A673 (cell line): ENCODE measurements around the gene ABCA7. TPM values are rescaled to one million over a fixed set of nuclear protein-coding genes. Genes with fewer than 3 reads are reported as not detected.

Experiments
- BruUV-seq: library from RNA; stranded (reverse); fragments of 400-500 nt; replicated peaks from 2 replicates; lab custom pipeline; 2021; lab: Mats Ljungman, UMichigan
- CTCF ChIA-PET: fragments of 300-600 bp; sonication (Branson Sonifier 250); formaldehyde crosslinking; loops from one replicate; lab custom pipeline; 2022; ENCODE audit warnings: antibody characterized with exemption; lab: Charles Lee
- POLR2A ChIA-PET: fragments of 300-600 bp; sonication (Branson Sonifier 250); formaldehyde crosslinking; loops from one replicate; lab custom pipeline; 2022; ENCODE audit warnings: antibody characterized with exemption; ENCODE audit not compliant: low non-redundant PET; lab: Charles Lee
- DNase-seq: peaks from one replicate; pipeline ENCODE4 v3.0.0-alpha.2; 2015; ENCODE audit warnings: low spot score
- H3K27ac ChIP-seq: fragments of 200-600 bp; sonication (generic); 2 replicates; pipeline ENCODE4 v1.5.1; 2016; ENCODE audit warnings: mixed run types, low read depth, mild to moderate bottlenecking, mixed read lengths, antibody characterized with exemption, low read length; ENCODE audit not compliant: poor library complexity, severe bottlenecking
- H3K27me3 ChIP-seq: fragments of 200-600 bp; sonication (generic); replicated peaks from 2 replicates; pipeline ENCODE4 v1.6.1; 2017; ENCODE audit warnings: mixed run types, low read depth, mild to moderate bottlenecking, mixed read lengths, antibody characterized with exemption, low read length; ENCODE audit not compliant: insufficient read depth, poor library complexity
- H3K36me3 ChIP-seq: fragments of 200-600 bp; sonication (generic); 2 replicates; pipeline ENCODE4 v1.6.1; 2016; ENCODE audit warnings: mixed run types, mild to moderate bottlenecking, mixed read lengths, antibody characterized with exemption, low read length; ENCODE audit not compliant: insufficient read depth, poor library complexity, severe bottlenecking
- H3K4me1 ChIP-seq: fragments of 200-600 bp; sonication (generic); 2 replicates; pipeline ENCODE4 v1.6.1; 2017; ENCODE audit warnings: mixed run types, mild to moderate bottlenecking, mixed read lengths, antibody characterized with exemption, low read length; ENCODE audit not compliant: insufficient read depth, poor library complexity, severe bottlenecking
- H3K4me3 ChIP-seq: fragments of 200-600 bp; sonication (generic); 2 replicates; pipeline ENCODE4 v1.5.1; 2016; ENCODE audit warnings: low read depth, mixed run types, mild to moderate bottlenecking, mixed read lengths, low read length; ENCODE audit not compliant: poor library complexity, severe bottlenecking
- H3K9me3 ChIP-seq: fragments of 200-600 bp; sonication (generic); 2 replicates; pipeline ENCODE4 v1.6.1; 2016; ENCODE audit warnings: mixed run types, low read depth, mild to moderate bottlenecking, mixed read lengths, antibody characterized with exemption, low read length; ENCODE audit not compliant: poor library complexity, severe bottlenecking
- EZH2 ChIP-seq: fragments of 200-600 bp; sonication (generic); IDR thresholded peaks from 2 replicates; pipeline ENCODE4 v1.6.1; 2017; ENCODE audit warnings: borderline replicate concordance, low read depth, mild to moderate bottlenecking, mixed read lengths, antibody characterized with exemption, low read length; ENCODE audit not compliant: poor library complexity, severe bottlenecking
- intact Hi-C: fragments of 100-400 bp; cut with micrococcal nuclease; formaldehyde crosslinking; loops from one replicate; pipeline ENCODE4 v1.10.0; 2022; ENCODE audit not compliant: unreplicated experiment
- total RNA-seq: library from RNA; stranded (reverse); gene quantifications from 2 replicates; pipeline ENCODE4 v1.2.3, GENCODE V29; 2021
- TF ChIP-seq, protein P1 (sequence below): fragments of 300-800, 200-600 bp; sonication (generic); conservative IDR thresholded peaks from 2 replicates; pipeline ENCODE4 v1.5.1; 2017; ENCODE audit warnings: low read depth, mild to moderate bottlenecking, antibody characterized with exemption, low read length, moderate library complexity, mixed read lengths

Gene ABCA7
- total RNA-seq, 1 experiment from 2014 or later = 12.0 TPM

- DNase-seq = no peak
- intact Hi-C loops = loop anchor here (10.0 kb wide), 1 partner anchor 84 kb away; the partner anchor contains the start of genes CNN2, RNU6-2 and TMEM259
- Histone ChIP-seq H3K36me3 (peaks cover 29% of the 10 kb centered on the region), H3K4me1 (peaks cover 22% of the 10 kb centered on the region), H3K9me3 (no peaks in the 10 kb centered on the region), H3K27me3 (no peaks in the 10 kb centered on the region), H3K4me3 (no peak overlapping the region), H3K27ac (no peak overlapping the region)
- ChIA-PET POLR2A (interaction anchor here (0.7 kb wide), 1 partner anchor 15 kb away, joined by 4 read pairs; no protein-coding TSS in a partner anchor), CTCF (no interaction called here)
- TF ChIP-seq EZH2 = no peak
- no TSS peak for BruUV-seq
Observed at GRCh38 chr19:1108291-1109031, 68.6 kb downstream of the ABCA7 start.

DNA sequence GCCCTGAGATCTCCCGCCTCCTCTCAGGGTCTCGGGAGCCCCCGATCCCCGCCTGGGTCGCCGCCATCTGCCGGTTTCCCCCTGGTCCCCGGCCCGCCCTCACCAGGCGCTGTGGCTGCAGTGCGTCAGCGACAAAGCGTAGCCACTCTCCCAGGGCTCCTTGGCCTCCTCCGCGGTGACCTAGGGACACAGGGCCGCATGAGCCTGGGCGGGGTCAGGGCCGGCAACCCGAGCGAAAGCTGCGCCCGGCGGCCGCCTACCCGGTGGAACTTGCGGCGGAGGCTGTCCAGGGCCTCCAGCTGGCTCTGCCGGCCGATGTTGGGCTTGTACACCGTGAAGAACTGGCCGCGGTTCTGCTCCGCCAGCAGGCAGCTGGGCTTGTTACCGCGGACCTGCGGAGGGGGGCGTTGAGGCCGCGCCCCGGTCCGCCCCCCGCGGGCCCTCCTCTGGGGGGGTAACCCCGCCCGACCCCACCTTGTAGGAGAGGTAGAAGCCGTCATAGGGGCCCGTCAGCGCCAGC lies 69.2 kb downstream of the ABCA7 start:
- Histone ChIP-seq H3K9me3 (no peaks in the 10 kb centered on the region), H3K36me3 (peaks cover 32% of the 10 kb centered on the region), H3K27ac (no peak overlapping the region), H3K4me1 (peaks cover 25% of the 10 kb centered on the region), H3K27me3 (no peaks in the 10 kb centered on the region), H3K4me3 (no peak overlapping the region)
- ChIA-PET CTCF (no interaction called here), POLR2A (interaction anchor here (0.7 kb wide), 1 partner anchor 16 kb away, joined by 4 read pairs; no protein-coding TSS in a partner anchor)
- intact Hi-C loops = loop anchor here (10.0 kb wide), 1 partner anchor 84 kb away; the partner anchor contains the start of genes CNN2, RNU6-2 and TMEM259
- no peak for DNase-seq
- TF ChIP-seq EZH2 = no peak
- TF ChIP-seq, protein P1, sequence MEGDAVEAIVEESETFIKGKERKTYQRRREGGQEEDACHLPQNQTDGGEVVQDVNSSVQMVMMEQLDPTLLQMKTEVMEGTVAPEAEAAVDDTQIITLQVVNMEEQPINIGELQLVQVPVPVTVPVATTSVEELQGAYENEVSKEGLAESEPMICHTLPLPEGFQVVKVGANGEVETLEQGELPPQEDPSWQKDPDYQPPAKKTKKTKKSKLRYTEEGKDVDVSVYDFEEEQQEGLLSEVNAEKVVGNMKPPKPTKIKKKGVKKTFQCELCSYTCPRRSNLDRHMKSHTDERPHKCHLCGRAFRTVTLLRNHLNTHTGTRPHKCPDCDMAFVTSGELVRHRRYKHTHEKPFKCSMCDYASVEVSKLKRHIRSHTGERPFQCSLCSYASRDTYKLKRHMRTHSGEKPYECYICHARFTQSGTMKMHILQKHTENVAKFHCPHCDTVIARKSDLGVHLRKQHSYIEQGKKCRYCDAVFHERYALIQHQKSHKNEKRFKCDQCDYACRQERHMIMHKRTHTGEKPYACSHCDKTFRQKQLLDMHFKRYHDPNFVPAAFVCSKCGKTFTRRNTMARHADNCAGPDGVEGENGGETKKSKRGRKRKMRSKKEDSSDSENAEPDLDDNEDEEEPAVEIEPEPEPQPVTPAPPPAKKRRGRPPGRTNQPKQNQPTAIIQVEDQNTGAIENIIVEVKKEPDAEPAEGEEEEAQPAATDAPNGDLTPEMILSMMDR = no peak
- no TSS peak for BruUV-seq

GRCh38 chr19:1109697-1110671 lies 70.1 kb downstream of the ABCA7 start:
- no TSS peak for BruUV-seq
- no peak for DNase-seq
- intact Hi-C loops = loop anchor here (5.0 to 10.0 kb wide), 3 partner anchors 67 to 85 kb away; partner anchors contain the start of genes CNN2, RNU6-2 and TMEM259
- Histone ChIP-seq H3K9me3 (no peaks in the 10 kb centered on the region), H3K36me3 (peaks cover 32% of the 10 kb centered on the region), H3K4me3 (no peak overlapping the region), H3K4me1 (peaks cover 25% of the 10 kb centered on the region), H3K27ac (no peak overlapping the region), H3K27me3 (no peaks in the 10 kb centered on the region)
- no peak for TF ChIP-seq EZH2
- TF ChIP-seq, protein P1 = no peak
- ChIA-PET POLR2A (no interaction called here), CTCF (interaction anchor here (0.8 kb wide), 1 partner anchor 84 kb away, joined by 3 read pairs; no protein-coding TSS in a partner anchor)
